Inferior parietal cortex (tissue), 1 donor: ENCODE measurements around the gene OGT.
"Not testable (repeated sequence)": the region's sequence is repeated elsewhere in the genome, so short reads cannot be mapped to it uniquely, and the experiment has no call there.

Experiments
- DNase-seq: peaks from one replicate; pipeline ENCODE4 v3.0.0-alpha.2; 2016; ENCODE audit errors: extremely low spot score

OGT gene

DNA sequence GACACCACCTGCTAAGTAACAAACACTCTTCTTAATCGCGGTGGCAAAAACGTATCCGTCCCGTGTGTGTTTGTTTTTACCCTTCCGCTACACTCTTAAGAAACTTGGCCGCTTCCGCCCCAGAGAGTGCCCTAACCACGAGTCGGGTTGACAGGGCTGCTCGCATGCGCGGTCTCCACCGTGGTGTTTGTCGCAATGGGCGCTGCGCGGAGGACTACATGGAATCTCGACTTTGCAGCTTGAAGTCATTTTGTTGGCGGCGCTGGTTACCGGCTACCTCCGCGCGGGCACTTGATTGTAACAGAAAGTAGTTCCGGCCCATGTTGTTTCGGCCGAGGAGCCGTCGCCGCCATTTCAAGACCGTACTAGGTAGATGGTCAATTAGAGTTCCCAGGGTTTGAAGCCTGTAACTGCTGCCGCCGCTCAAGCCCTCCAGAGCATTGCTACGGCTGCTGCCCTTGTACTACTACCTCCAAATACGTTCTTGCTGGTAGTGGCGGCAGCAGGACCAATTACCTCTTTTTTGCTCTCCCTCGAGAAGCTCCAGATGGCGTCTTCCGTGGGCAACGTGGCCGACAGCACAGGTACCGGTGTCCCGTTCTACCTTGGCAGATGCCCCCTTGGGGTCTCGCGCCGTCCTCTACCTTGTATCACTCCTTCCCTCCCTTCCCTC lies at the start of gene OGT:
Gene OGT, plus strand, starts transcription at position 352 of the 673 bp plus-strand sequence. Its CDS starts 196 bp downstream, at position 548.
- peak; percentile 91 for DNase-seq

DNA sequence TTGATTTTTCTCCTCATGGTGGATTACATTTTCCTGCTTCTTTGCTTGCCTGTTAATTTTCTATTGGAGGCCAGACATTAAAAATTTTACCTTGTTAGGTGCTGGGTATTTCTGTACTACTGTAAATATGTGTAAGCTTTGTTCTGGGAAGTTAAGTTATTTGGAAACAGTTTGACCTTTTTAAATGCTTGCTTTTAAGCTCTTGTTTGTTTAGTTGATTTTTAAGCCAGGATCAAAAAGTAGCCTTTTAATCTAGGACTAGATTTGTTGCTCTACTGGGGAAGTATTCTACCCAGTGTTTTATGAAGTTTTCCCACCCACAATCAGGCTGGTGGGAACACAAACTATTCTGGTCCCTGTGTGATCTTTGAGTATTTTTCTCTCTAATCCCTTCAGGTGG lies 45.1 kb upstream of the OGT start:
- no peak for DNase-seq

DNA sequence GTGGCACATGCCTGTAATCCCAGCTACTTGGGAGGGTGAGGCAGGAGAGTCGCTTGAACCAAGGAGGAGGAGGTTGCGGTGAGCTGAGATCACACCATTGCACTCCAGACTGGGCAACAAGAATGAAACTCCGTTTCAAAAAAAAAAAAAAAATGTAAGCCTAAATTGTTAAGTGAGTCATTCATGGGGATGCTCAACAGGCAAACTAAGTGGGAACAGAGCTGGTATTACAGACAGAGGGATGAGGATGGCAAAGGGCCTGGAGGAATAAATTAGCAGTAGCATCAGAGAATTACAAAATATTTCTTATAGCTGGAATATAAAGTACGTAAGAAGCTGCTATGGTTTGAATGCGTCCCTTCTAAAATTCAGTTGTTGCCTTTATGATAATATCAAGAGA lies 43.4 kb upstream of the OGT start:
- DNase-seq: no peak

DNA sequence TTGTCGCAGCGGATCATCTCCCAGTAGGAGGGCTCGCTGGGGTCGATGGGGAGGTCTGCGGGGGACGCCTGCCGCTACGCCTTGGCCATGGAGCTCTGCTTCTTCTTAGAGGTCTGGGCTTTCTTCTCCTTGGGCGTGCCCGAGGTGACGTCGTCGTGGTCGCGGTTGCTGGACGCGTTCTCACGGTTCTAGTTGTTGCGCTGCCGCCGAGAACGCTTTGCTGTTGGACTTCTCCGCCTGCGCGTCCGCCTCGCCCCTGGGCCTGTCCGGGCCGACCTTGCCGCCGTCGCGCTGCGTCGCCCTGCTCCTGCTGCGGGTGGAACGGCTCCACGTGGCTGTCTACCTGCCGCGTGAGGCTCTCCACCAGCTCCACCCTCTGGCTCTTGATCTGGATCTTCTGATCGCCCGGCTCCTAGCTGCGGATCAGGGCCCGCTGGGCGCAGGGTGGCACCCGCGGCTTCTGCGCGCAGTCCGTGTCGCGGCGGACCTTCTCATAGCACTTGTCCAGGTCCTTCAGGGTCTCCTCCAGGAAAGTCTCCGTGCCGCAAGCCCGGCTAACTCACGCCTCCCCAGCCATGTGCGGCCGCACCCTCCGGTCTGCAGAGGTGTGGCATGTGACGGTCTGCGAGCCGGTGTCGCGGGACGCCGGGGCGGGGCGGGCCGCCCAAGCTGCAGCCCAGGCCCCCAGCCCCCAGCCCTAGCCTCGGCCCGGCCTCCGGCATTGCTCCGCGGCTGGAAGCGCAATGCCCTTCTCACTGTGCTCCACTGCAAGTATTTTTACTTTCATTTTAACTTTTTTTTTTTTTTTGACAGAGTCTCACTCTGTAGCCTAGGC lies 40.5 kb upstream of the OGT start:
- DNase-seq: no peak

DNA sequence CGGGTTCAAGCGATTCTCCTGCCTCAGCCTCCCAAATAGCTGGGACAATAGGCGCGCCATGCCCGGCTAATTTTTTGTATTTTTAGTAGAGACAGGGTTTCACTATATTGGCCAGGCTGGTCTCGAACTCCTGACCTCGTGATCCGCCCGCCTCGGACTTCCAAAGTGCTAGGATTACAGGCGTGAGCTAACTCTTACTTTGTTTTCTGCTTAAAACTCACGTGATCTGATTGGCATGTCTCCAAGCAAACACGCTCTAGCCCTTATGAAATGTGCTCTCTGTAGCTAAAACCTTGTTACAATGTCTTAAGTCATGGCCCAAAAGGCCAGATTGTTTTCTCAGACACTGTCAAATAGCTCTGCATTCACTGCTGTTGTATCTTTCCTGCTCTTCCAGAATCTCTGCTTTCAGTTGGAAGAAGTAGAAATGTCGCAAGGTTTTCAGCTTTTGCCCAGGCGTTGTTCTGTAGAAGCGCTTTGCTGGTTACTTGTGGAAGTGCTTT lies 39.7 kb upstream of the OGT start:
- DNase-seq: no peak

DNA sequence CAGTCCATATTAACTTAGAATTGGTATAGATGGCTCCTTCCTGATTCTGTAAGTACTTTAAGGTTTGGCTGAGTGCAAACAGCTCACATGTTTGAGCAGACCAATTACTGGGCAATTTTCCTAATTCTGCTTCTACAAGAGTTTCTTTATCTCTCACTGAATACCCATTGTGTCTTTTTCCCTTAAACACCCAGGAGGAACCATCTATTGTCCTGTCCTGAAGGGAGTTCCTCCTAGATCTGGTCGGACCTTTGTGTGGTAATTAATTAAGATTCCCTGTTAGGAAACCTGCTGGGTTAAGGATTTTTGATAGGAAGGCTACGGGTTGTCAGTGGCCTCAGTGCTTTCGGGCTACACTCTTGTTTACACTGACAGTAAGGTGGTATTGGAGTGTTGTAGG lies 36.9 kb upstream of the OGT start:
- DNase-seq: not testable (repeated sequence)

DNA sequence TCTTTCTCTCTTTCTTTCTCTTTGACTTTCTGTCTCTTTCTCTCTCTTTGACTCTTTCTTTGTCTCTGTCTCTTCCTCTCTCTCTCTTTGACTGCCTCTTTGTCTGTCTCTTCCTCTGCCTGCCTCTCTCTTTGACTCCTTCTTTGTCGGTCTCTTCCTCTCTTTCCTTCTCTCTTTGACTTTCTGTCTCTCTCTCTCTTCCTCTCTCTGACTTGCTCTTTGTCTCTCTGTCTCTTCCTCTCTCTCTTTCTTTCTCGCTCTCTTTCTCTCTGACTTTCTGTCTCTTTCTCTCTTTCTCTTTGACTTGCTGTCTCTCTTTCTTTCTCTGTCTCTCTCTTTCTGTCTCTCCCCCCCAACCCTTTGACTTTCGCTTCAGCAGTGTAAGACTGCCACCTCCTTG lies 36.4 kb upstream of the OGT start:
- DNase-seq: no peak

DNA sequence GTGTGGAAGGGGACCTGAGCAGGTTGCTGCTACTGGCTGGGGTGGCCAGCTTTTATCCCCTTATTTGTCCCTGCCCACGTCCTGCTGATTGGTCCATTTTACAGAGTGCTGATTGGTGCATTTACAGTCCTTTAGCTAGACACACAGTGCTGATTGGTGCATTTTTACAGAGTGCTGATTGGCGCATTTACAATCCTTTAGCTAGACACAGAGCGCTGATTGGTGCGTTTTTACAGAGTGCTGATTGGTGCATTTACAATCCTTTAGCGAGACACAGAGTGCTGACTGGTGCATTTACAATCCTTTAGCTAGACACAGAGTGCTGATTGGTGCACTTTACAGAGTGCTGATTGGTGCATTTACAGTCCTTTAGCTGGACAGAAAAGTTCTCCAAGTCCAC lies 30.8 kb upstream of the OGT start:
- not testable (repeated sequence) for DNase-seq

DNA sequence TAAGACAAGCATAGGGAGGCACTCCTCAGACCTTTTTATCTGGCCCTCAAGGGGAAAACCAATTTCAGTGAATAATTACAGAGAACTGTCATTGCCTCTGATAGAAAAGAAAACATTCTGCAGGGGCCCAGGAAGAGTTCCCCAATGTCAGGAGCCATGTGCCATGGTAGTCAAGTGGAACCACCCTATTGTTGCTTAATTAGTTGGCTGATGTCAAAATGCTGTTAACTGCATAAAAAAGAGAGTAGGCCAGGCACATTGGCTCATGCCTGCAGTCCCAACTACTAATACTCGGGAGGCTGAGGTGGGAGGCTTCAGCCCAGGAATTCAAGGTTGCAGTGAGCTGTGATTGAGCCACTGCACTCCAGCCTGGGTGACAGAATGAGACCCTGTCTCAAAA lies 28.6 kb upstream of the OGT start:
- DNase-seq: no peak

DNA sequence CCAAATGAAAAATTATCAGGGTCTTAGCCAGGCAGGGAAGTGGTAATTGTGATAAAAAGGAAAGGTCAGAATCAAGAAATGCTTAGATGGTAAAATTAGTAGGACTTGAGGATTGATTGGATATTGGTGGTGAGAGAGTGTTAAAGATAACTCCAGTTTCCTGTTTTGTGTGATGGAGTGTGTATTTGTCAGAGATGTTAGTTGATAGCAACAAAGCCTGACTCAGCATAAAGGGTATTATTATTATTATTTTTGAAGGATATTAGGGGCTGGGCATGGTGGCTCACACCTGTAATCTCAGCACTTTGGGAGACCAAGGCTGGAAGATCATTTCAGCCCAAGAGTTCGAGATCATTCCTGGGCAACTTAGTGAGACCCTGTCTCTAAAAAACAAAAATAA lies 23.6 kb upstream of the OGT start:
- DNase-seq: no peak

DNA sequence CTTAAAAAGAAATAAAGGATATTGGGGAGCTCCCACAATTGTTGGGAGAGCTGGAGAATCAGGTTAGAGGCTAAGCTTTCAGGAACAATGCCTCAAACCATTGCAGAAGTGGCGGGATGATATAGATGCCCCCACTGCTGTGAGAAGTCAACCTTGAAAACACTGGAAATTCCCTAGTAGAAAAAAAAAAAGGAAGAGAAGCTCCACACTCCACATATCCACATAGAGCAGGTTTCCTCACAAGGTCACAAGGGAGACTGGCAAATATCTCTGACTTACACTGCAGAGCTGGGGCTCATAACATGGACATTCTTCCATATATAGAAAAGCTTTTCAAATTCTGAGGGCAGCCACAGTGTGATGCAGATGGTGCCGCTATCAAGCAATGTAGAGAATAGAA lies 22.7 kb upstream of the OGT start:
- DNase-seq: no peak

DNA sequence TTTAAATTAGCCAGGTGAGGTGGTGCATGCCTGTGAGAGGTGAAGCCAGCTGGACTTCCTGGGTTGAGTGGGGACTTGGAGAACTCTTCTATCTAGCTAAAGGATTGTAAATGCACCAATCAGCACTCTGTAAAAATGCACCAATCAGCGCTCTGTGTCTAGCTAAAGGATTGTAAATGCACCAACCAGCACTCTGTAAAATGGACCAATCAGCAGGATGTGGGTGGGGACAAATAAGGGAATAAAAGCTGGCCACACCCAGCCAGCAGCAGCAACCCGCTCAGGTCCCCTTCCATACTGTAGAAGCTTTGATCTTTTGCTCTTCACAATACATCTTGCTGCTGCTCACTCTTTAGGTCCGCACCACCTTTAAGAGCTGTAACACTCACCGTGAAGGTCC lies 19.2 kb upstream of the OGT start:
- DNase-seq: not testable (repeated sequence)

DNA sequence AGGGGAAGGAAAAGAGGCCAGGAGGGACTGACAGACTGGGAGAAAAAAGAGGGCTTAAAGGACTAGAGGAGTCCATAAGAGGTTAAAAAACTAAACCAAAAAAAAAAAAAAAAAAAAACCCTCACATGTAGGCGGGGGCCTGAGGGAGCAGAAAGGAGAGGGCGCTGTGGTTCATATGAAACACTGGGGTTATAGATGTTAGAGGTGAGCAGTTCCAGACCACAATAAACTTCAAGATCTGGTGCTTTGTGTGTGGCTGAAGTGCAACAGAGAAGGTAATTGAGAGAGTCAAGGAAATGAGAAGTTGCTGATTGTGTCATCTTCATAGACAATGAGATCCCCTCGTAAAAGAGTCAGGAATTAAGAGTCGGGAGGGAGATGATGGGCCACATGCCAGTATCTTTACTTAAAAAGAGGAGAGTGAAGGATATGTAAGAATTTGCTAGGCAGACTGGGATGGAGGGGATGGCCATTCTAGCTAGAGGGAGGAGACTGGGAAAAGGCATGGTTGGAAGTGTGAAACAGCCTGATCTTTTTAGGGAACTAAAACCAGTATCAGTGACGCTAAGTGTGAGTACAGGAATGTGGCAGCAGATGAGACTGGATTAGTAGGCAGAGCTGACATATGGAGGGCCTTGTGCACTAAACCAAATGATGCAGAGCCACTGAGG lies 18.4 kb upstream of the OGT start:
- no peak for DNase-seq

DNA sequence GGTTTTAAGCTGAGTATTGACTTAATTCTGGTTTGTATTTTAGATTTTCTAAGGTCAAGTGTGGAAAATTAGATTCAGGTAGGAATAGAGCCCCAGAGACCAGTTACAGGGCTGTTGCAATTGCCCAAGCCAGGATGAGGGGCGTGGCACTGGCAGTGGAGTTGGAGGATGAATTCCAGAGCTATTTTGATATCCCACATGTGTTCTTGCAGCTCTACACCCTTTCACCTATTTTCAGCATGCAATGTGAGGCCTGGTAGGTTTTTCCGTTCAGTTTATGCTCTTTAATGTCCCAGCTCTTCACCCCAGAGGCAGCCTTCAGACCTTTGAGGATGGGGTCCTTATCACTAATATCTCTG lies 17.9 kb upstream of the OGT start:
- no peak for DNase-seq

DNA sequence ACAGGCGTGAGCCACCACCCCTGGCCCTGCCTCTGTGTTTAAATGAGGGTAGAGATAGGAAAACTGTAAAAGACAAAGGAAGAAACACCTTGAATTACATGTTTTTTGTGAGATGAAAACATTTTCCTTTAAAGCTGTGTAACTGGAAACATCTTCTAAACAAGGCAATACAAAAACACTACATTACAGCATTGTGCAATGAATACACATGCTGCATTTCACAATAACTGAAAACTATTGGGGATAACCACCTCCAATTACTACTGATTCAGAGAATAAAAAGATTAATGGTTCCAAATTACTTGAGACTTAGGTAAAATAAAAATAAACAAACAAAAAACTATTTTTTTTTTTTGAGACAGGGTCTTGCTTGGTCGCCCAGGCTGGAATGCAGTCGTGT lies 7.6 kb upstream of the OGT start:
- no peak for DNase-seq

DNA sequence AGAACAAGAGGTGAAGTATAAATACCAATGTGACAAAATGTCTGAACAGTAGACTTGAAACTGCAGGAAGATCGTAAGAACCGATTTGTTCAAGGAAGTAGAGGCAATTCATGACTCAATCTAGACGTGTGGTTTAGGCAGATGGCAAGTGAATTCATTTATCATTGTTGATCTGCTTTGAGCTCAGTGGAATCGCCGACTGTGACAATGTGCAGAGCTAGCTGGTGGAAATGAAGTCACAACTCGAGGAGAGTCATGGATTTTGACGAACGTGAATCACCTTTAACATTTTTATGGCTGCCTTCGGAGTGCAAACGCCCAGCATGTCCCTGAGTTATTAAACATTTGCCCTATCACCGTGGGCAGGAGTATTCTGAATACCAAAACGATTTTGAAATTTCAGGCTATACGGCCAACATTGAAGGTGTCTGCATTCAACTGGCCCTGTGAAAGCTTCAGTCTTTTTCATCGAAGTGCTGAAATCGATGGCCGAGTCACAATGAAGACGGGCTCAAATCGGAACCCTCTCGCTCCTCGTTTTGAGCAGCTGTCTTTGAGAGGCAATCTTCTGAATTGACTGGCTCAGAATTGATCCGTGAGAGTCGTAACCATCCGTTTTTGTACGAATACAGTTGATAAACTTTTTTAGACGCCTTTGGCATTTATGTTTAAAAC lies 689 bp upstream of the OGT start:
- DNase-seq: no peak

DNA sequence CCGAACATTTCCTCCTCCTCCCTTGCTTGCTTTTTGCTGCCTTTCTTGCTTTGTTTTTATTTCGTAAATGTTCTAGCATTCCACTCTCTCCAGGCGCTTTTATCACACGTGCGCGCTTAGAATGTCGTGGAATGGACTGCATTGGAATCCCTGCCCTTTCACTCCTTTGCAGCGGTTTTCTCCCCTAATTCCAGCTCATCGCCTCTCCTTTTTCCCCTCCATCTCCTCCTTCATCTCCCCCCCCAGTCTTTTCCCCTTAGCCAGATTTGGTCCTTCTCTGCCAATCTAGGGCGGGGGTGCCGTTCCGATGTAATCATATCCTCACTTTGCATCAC lies 579 bp downstream of the OGT start:
- DNase-seq: no peak

DNA sequence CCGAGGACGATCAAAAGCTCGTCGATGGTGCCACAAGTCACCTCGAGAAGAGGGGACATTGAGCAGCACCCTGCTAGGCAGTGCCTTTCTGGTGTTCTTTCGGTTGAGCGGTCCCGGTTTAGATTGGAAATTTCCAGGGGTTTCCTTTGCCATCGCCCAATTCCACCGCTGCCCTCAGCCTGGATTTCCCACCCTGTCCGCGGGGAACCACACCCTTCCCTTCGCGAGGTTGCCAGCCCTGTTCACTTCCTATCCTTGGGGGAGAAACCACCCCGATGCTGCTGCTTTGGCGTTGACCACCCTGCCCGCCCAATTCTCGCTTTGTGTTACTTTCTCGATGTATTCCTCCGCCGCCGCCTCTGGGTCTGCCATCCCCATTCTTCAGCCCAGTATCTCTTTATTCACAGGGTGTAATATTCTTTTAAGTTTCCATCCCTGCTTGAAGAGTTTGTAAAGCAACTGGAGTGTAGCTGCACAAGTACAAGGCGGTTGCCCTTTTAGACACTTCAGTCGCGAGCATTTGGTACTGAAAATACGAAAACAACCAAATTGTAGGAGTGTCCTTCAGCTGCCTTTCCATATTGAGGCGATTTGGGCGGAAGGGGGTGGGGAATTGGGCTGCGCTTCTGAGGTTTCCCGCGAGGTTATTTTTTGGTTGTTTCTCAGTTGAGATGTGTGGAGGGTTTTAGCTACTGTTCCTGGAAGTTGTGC lies 1.1 kb downstream of the OGT start:
- peak; percentile 42 for DNase-seq

DNA sequence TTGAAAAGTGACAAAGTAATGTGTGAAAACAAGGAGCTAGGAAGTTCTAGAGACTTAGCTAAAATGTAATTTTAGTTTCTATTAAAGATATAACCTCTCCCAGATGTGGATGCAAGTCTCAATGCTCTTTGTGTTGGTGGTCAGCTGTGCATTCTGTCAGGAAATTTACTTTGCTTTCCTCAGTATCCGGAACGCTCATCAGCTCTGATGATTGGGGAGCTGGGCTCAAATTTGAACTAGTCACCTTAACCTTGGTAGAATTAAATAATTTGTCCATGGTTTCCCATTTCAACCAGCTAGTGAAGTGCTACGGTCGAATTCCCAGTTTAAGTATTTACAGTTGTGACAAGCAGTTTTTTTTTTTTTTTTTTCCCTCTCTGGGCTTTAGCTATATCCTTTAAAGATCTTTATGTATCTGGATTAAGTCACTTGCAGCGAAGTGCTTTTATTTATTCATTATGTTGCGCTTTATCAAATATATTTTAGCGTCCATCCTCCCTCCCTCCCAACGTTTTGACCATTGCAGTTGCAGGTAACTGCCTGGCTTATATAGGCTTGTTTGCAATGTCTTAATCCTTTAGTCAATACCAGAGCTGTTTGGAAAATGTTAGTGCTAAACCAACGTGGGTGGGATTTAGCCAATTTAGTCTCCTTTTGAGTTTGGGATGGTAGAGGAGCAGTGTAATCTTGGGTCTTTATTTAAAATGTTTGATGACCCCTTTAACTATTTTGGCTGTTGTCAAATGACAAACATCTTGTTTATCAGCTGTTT lies 2.1 kb downstream of the OGT start:
- DNase-seq: no peak

DNA sequence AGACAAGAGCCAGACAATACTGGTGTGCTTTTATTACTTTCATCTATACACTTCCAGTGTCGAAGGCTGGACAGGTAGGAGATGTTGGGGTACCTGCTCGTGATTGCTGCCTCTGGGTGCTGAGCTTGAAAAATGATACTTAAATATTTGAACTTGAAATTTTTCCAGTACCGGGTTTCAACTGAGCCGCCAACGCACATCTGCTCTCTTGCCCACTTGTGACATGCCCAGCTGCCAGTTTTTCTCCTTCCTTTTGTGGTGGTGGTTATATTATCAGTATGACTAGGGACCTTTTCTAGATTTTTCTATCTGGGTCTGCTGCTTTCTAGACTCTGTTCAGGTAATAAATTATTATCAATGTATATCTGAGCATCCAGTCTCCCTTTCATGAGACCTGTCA lies 3.4 kb downstream of the OGT start:
- no peak for DNase-seq

DNA sequence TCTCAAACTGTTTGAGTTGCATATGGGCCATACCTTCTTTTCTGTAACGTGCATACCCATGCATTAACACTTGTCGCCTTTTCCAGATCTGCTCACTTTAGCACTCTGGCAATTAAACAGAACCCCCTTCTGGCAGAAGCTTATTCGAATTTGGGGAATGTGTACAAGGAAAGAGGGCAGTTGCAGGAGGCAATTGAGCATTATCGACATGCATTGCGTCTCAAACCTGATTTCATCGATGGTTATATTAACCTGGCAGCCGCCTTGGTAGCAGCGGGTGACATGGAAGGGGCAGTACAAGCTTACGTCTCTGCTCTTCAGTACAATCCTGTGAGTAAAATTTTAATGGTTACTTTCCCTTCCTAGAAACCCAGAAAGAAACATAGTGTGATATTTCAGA lies 4.8 kb downstream of the OGT start:
- DNase-seq: no peak
